GM21367 (cell line): Measurements from ENCODE around the gene CFDP1.

ENCODE experiments used
- ATAC-seq: cut with Tn5 transposase; IDR thresholded peaks from one replicate; pipeline ENCODE4 v1.9.1; 2021; ENCODE audit not compliant: unreplicated experiment

Gene CFDP1

GRCh38 chr16:75267631-75268264 is 165.6 kb downstream of the CFDP1 start:
- no peak for ATAC-seq

- ATAC-seq: no peak
Observed at GRCh38 chr16:75266738-75267630, 166.3 kb downstream of the CFDP1 start.

- ATAC-seq: peak; percentile 44
Observed at GRCh38 chr16:75265911-75266701, 167.2 kb downstream of the CFDP1 start.

GRCh38 chr16:75264999-75265910 is 168.0 kb downstream of the CFDP1 start:
- peak; percentile 10 for ATAC-seq

GRCh38 chr16:75264457-75264998 is 168.8 kb downstream of the CFDP1 start:
- ATAC-seq: no peak

- no peak for ATAC-seq
Observed at GRCh38 chr16:75263963-75264445, 169.3 kb downstream of the CFDP1 start.

GRCh38 chr16:75263291-75263962 is 169.9 kb downstream of the CFDP1 start:
- no peak for ATAC-seq

GRCh38 chr16:75262800-75263127 is 170.5 kb downstream of the CFDP1 start:
- no peak for ATAC-seq

- no peak for ATAC-seq
Observed at GRCh38 chr16:75262104-75262799, 171.1 kb downstream of the CFDP1 start.

GRCh38 chr16:75261590-75262078 is 171.7 kb downstream of the CFDP1 start:
- ATAC-seq: no peak

GRCh38 chr16:75260851-75261589 is 172.3 kb downstream of the CFDP1 start:
- ATAC-seq: no peak

- no peak for ATAC-seq
Observed at GRCh38 chr16:75258807-75259141, 174.5 kb downstream of the CFDP1 start.

GRCh38 chr16:75257886-75258806 is 175.2 kb downstream of the CFDP1 start:
- no peak for ATAC-seq

GRCh38 chr16:75256696-75257343 is 176.5 kb downstream of the CFDP1 start:
- ATAC-seq: no peak

- no peak for ATAC-seq
Observed at GRCh38 chr16:75256059-75256571, 177.2 kb downstream of the CFDP1 start.

GRCh38 chr16:75254359-75254837 is 178.9 kb downstream of the CFDP1 start:
- no peak for ATAC-seq
